T-helper 2 cell treated with Interferon-gamma antibody and Interleukin-4, amounts not matched to agents 100 ng/mL and 5 ng/mL, for 36 hours (primary cell): ENCODE data around the gene UQCRC1. TPM values are rescaled to one million over a fixed set of nuclear protein-coding genes. Genes with fewer than 3 reads are reported as not detected.

Experiments used
- intact Hi-C: fragments of 100-400 bp; cut with micrococcal nuclease; formaldehyde crosslinking; loops from one replicate; pipeline ENCODE4 v1.15.1; 2023
- total RNA-seq: library from RNA; stranded (reverse); gene quantifications from 2 replicates; pipeline ENCODE4 v1.2.3, GENCODE V29; 2022

UQCRC1 gene
- 180 and 183 TPM in 2 replicates for total RNA-seq

GRCh38 chr3:48609088-48610005 lies at the start of gene UQCRC1:
Gene UQCRC1, minus strand, starts transcription at chr3:48609646. Its CDS starts 26 bp downstream, at chr3:48609620.
- intact Hi-C loops: loop anchor here (1.0 to 5.0 kb wide), 5 partner anchors 26 to 398 kb away; partner anchors contain the start of genes NCKIPSD, SLC26A6 and WDR6

DNA sequence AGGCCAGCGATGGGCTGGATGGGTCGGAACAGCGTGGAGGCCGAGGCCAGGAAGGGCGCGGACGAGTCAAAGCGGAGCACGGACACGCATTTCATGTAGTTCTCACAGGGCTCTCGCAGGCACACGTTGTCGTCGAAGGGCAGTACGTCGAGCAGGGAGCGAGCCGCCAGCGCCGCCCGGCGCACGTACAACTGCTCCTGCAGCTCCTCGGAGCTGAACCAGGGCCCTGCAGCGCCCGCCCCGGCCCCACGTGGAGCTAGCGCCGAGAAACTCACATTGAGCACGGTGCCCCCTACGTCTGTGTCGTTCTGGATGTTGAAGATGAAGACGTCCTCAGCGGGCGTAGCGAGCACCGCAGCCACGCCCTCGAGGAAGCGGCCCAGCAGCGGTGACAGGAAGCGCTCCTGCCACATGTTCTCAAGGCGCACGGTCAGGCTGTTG lies 47.4 kb upstream of the UQCRC1 start:
- intact Hi-C loops: loop anchor here (1.0 to 5.0 kb wide), 4 partner anchors 22 to 185 kb away; partner anchors contain the start of genes PFKFB4, SLC26A6 and UQCRC1

DNA sequence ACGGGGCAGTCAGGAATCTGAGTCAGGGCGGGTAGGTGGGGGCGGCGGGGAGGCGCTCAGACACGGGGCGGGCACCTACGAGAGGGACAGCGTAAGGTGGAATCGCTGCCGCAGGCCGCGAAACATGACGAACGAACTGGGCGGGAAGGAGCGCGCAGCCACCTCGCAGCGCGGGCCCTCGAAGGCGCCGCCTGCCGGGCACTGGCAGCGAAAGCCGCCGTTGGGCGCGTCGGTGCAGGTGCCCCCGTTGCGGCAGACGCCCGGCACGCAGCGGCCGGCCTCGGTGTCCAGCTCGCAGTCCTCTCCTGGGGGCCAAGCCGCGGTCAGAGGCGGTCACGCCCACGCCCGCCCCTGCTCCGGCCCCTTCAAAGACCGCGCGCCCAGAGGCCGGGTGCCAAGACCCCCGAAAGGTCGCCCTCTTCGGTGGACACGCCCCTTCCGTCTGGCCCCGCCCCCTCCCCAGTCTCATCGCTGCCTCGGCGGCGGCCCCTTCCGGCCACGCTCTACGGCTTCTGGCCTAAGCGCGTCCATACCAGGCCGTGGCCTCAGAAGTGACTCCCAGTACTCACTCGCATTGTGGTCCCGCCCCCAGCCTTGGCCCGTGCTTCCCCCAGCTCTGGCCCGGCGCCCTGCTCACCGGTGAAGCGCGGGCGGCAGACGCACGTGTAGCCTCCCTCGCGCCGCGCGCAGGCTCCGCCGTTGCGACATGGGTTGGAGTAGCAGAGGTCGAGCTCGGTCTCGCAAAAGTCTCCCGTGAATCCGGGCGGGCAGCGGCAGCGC lies 46.8 kb upstream of the UQCRC1 start:
- intact Hi-C loops: loop anchor here (1.0 to 5.0 kb wide), 4 partner anchors 21 to 184 kb away; partner anchors contain the start of genes PFKFB4, SLC26A6 and UQCRC1

DNA sequence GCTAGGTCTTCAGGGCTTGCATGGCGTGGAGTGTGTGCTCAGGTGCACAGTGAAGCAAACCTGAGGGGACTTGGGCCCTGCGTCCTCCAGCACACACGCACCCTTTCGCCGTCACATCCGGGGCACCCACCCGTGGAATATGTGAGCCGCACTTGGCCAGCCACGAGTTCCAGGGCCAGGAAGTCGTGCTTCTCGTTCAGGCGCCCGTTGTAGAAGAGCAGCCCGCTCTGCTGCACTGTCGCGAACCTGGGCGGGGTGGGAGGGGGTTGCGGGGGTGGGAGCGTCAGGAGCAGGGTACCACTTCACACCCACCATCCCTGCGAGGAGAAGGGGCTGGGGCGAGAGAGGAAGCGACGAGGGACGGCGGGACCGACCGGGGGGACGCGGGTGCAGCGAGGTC lies 46.2 kb upstream of the UQCRC1 start:
- intact Hi-C loops: loop anchor here (1.0 to 5.0 kb wide), 4 partner anchors 20 to 183 kb away; partner anchors contain the start of genes PFKFB4, SLC26A6 and UQCRC1

DNA sequence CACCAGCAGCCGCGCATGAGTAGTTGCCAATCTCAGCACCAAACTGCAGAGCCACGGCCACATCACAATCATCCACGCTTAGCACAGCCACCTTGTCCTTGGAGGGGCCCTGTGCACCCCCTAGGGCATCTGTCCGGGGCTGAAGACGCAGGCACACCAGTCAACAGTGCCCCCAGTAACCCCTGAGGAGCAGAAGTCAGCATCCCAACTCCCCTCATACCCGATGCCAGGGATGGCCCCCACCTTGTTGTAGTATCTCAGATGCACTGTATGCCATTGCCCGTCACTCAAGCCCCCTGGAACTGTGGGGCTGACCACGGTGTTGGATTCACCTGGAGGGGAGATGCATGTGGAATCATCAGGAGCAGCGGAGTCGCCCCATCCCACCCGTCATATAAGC lies 45.6 kb upstream of the UQCRC1 start:
- intact Hi-C loops: loop anchor here (5.0 kb wide), 1 partner anchor 98 kb away; the partner anchor contains the start of gene PFKFB4

- intact Hi-C loops: no loop called here
Observed at GRCh38 chr3:48652923-48653715, 43.7 kb upstream of the UQCRC1 start.

GRCh38 chr3:48651771-48652170 lies 42.3 kb upstream of the UQCRC1 start:
- intact Hi-C loops: no loop called here

DNA sequence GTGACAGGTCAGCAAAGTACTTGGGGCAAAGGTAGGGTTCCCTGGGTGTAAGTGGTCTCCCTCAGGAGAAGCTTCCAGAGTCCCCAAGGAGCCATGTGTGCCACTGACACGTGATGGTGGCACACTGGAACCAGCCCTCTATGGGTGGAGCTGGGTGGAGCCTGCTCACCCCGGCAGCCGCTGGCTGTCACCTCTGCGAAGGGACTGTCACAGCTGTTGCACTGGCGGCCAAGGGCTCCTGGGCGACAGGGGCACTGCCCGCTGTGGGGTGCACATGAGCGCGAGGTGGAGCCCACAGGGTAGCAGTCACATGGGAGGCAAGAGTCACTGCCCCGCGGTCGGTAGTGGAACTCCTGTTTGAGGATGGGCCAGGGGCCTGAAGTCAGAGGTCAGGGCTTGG lies 41.3 kb upstream of the UQCRC1 start:
- intact Hi-C loops: no loop called here

DNA sequence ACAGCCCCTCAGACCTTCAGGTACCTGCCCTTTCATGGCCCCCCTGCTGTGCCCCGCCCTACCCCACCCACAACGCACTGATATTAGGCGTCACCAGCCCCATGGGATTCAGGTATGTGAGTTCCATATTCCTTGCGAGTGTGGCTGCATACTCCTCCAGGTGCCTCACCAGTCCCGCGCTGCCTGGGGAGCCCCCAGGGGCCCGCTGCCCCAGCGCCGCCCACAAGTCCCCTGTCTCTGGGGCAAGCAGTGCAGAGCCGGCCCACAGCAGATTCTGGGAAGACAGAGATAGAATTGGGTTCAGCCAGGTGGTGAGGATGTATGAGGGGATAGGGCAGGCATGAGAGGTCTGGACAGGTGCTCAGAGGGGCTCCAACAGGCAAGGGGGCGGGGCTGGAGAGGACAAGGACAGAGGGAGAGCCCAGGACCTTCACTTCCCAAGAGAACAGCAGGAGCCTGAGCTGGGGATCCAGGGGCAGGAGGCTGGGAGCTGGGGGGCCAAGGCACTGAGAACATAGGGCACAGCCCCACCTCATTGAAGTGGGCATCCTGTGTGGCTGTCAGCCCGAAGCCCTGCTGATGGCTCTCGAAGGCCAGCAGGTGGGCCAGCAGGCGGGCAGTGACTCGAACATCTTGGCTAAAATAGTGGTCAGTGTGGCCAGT lies 38.9 kb upstream of the UQCRC1 start:
- intact Hi-C loops: no loop called here

GRCh38 chr3:48647714-48648113 lies 38.3 kb upstream of the UQCRC1 start:
- intact Hi-C loops: no loop called here

GRCh38 chr3:48644898-48645760 lies 35.7 kb upstream of the UQCRC1 start:
- intact Hi-C loops: no loop called here

- intact Hi-C loops: no loop called here
Observed at GRCh38 chr3:48642605-48643004, 33.2 kb upstream of the UQCRC1 start.

GRCh38 chr3:48641396-48641795 lies 31.9 kb upstream of the UQCRC1 start:
- intact Hi-C loops: no loop called here

DNA sequence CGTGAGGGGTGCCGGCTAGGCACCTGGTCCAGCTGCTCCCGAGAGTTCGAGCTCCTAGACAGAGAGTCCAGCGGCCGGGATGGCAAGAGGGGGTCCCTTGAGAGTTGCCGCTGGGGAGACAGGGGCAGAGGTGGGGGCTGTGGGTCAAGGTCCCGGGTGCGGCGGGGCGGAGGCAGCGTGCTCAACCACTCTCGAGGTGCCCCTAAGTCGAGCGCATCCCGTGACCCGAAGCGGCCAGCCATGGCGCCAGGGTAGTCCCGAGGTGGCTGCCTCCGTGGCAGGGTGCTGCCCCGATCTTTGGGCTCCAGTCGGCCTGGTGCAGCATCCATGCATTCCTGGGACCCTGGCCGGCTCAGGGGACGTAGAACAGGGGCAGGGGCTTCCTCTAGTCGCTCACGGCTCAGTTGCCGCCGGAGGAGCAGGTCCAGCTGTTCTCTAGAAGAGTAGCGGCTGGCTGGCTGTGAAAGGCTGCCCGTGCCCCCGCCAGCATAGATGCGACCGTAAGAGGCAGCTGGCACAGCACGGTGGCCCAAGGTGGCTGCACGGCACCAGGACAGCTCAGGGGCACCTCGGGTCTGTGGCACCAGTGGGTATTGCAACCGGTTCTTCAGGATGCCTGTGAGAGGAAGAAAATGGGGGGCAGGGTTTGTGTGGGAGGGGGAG lies 30.6 kb upstream of the UQCRC1 start:
- intact Hi-C loops: loop anchor here (10.0 kb wide), 1 partner anchor 235 kb away; no protein-coding TSS in a partner anchor

DNA sequence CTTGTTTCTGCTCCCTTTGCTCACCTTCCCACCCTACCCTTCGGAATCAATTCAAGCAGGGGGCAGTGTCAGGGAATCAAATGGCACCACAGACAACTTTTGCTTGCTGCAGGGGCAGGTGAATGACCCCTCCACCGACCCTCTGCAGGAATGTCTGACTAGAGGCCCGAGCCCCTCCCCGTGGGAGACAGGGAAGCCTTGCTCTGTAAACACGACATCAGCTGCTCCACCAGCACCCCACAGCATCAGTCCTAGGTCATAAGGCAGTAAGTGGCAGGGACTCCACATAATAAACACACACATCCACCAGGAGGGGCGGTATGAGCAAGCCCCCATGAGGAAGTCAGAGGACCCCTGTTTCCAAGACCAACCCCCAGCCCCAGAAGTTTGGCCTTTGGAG lies 27.9 kb upstream of the UQCRC1 start:
- intact Hi-C loops: loop anchor here (10.0 kb wide), 1 partner anchor 233 kb away; no protein-coding TSS in a partner anchor

DNA sequence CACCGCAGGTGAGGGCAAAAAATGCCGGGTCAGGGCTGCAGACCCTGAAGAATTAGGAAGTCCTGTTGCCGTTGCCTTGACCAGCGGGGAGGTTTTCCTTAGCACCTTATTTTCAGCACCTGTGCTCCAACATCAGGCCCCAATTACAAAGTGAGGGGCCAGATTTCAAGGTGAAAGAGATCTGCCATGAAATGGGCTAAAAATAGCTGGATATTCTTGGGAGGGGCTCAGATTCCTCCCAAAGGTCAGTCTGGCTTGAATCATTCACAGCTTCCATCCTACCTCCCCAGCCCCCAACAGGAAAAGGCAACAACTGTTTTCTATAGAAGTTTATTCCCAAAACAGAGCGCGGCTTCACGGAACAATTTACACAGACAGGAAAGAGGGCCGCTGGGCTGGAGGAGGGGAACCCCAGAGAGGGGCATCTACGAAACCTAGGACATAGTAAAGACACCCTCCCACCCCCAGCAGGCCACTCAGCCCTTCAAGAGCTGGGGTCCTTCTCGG lies 26.8 kb upstream of the UQCRC1 start:
- intact Hi-C loops: loop anchor here (10.0 kb wide), 1 partner anchor 231 kb away; no protein-coding TSS in a partner anchor

GRCh38 chr3:48635222-48636021 lies 26.0 kb upstream of the UQCRC1 start, which contains the start of gene SLC26A6:
Gene SLC26A6, minus strand, starts transcription at chr3:48635461. Its CDS starts 68 bp downstream, at chr3:48635393.
- intact Hi-C loops: loop anchor here (1.0 to 10.0 kb wide), 5 partner anchors 21 to 231 kb away; partner anchors contain the start of genes NCKIPSD and UQCRC1
